Endothelial cell of umbilical vein (primary cell): ENCODE measurements around the gene DPYSL4. TPM values are rescaled to one million over a fixed set of nuclear protein-coding genes. Genes with fewer than 3 reads are reported as not detected.

Experiments used
- BruUV-seq: library from RNA; stranded (reverse); fragments of 400-500 nt; replicated peaks from 2 replicates; lab custom pipeline; 2021; lab: Mats Ljungman, UMichigan
- CTCF ChIA-PET: fragments of 300-600, 350-600 bp; sonication (Branson Sonifier 250); formaldehyde crosslinking; loops from one replicate; lab custom pipeline; 2021; ENCODE audit warnings: antibody characterized with exemption, inconsistent platforms; lab: Charles Lee
- POLR2A ChIA-PET: fragments of 300-600, 350-600 bp; sonication (Branson Sonifier 250); formaldehyde crosslinking; loops from one replicate; lab custom pipeline; 2021; ENCODE audit warnings: antibody characterized with exemption, inconsistent platforms; lab: Charles Lee
- DNase-seq: peaks from one replicate; pipeline ENCODE4 v3.0.0-alpha.2; 2011; ENCODE audit warnings: low read depth, low spot score
- FAIRE-seq: peaks from 2 replicates; lab custom pipeline; 2011; peaks lifted over from hg19 to GRCh38; lab: Jason Lieb, UNC
- H2AFZ ChIP-seq: 2 replicates; pipeline ENCODE4 v1.6.0; 2012; ENCODE audit warnings: low read depth, low read length, control low read depth, inconsistent platforms
- H3K27ac ChIP-seq: 2 replicates; pipeline ENCODE4 v1.5.1; 2011; ENCODE audit warnings: low read depth, mild to moderate bottlenecking, control low read depth, low read length, moderate library complexity; ENCODE audit not compliant: insufficient read depth
- H3K27me3 ChIP-seq, 2 experiments: 2 replicates each; pipeline versions ENCODE4 v1.6.0 to v1.6.1; 2011; ENCODE audit warnings: low read length in 2 of 2, mixed read lengths in 1 of 2; ENCODE audit not compliant: control insufficient read depth in 2 of 2, insufficient read depth in 2 of 2
- H3K36me3 ChIP-seq, 2 experiments: 2 replicates in 1 of 2; 3 replicates in 1 of 2; pipeline ENCODE4 v1.5.1; 2011; ENCODE audit warnings: low read length in 2 of 2, mild to moderate bottlenecking in 1 of 2, moderate library complexity in 1 of 2; ENCODE audit not compliant: control insufficient read depth in 2 of 2, insufficient read depth in 2 of 2; ENCODE audit errors: extremely low read depth in 1 of 2
- H3K4me1 ChIP-seq: 3 replicates; pipeline ENCODE4 v1.5.1; 2011; ENCODE audit warnings: mild to moderate bottlenecking, low read length; ENCODE audit not compliant: control insufficient read depth, insufficient read depth; ENCODE audit errors: extremely low read depth
- H3K4me2 ChIP-seq: 2 replicates; pipeline ENCODE4 v1.6.1; 2011; ENCODE audit warnings: low read length, control low read depth, mixed read lengths; ENCODE audit not compliant: insufficient read depth
- H3K4me3 ChIP-seq, 3 experiments: fragments of 200-600 bp in 1 of 3; sonication (generic), shearing (Covaris generic) in 1 of 3; replicated peaks in 1 of 3; 2 replicates each; pipeline ENCODE4 v1.5.1; 2011 to 2016; ENCODE audit warnings: control low read depth in 3 of 3, low read length in 3 of 3, mild to moderate bottlenecking in 2 of 3, inconsistent platforms in 1 of 3, low read depth in 1 of 3, moderate library complexity in 1 of 3; ENCODE audit not compliant: insufficient read depth in 1 of 3
- H3K79me2 ChIP-seq: 2 replicates; pipeline ENCODE4 v1.6.0; 2012; ENCODE audit warnings: low read length, inconsistent platforms; ENCODE audit not compliant: control insufficient read depth, insufficient read depth
- H3K9ac ChIP-seq: replicated peaks from 2 replicates; pipeline ENCODE3; 2011; ENCODE audit warnings: low read length, control low read depth; ENCODE audit not compliant: insufficient read depth; ENCODE audit errors: extremely low read depth
- H3K9me1 ChIP-seq: replicated peaks from 3 replicates; pipeline ENCODE4 v1.6.0; 2011; ENCODE audit warnings: mild to moderate bottlenecking, low read length; ENCODE audit not compliant: control insufficient read depth, insufficient read depth; ENCODE audit errors: extremely low read depth
- H3K9me3 ChIP-seq: replicated peaks from 2 replicates; pipeline ENCODE4 v1.5.1; 2012; ENCODE audit warnings: low read length, inconsistent platforms; ENCODE audit not compliant: control insufficient read depth, insufficient read depth
- H4K20me1 ChIP-seq: replicated peaks from 2 replicates; pipeline ENCODE3; 2011; ENCODE audit warnings: mild to moderate bottlenecking, low read length; ENCODE audit not compliant: control insufficient read depth, insufficient read depth; ENCODE audit errors: extremely low read depth
- CTCF ChIP-seq, 2 donors: IDR thresholded peaks; 1 replicate in 1 of 2; 2 replicates in 1 of 2; pipeline ENCODE4 v1.5.1; 2011; ENCODE audit warnings: low read length in 2 of 2, mild to moderate bottlenecking in 2 of 2, moderate library complexity in 2 of 2, control low read depth in 1 of 2, inconsistent platforms in 1 of 2, low read depth in 1 of 2; ENCODE audit not compliant: insufficient read depth in 1 of 2; ENCODE audit errors: extremely low read depth in 1 of 2
- EZH2 ChIP-seq: IDR thresholded peaks from 2 replicates; pipeline ENCODE4 v1.6.1; 2012; ENCODE audit warnings: borderline replicate concordance, low read depth, mild to moderate bottlenecking, moderate library complexity, low read length, inconsistent platforms; ENCODE audit not compliant: severe bottlenecking
- GATA2 ChIP-seq: IDR thresholded peaks from 2 replicates; pipeline ENCODE4 v1.7.0; 2011; ENCODE audit warnings: low read depth, mild to moderate bottlenecking, moderate library complexity, mixed read lengths, low read length; ENCODE audit not compliant: insufficient read length, insufficient read depth
- JUN ChIP-seq: IDR thresholded peaks from 2 replicates; pipeline ENCODE4 v1.6.1; 2011; ENCODE audit warnings: borderline replicate concordance, low read depth; ENCODE audit not compliant: insufficient read length, insufficient read depth
- MAX ChIP-seq: IDR thresholded peaks from 2 replicates; pipeline ENCODE4 v1.6.1; 2011; ENCODE audit not compliant: insufficient read depth, insufficient read length
- MYC ChIP-seq: IDR thresholded peaks from one replicate; pipeline ENCODE4 v1.6.1; 2011; ENCODE audit warnings: mild to moderate bottlenecking, low read depth, low read length
- POLR2A ChIP-seq: IDR thresholded peaks from 2 replicates; pipeline ENCODE4 v1.6.1; 2012; ENCODE audit warnings: low read depth, mild to moderate bottlenecking, control low read depth, low read length
- POLR2AphosphoS5 ChIP-seq: IDR thresholded peaks from 2 replicates; pipeline ENCODE4 v1.6.1; 2012; ENCODE audit warnings: low read depth, mild to moderate bottlenecking, control low read depth, low read length, moderate library complexity; ENCODE audit not compliant: insufficient read depth
- dilution Hi-C: fragments of 300-500 bp; cut with MboI; formaldehyde crosslinking; loops from one replicate; pipeline ENCODE4 v1.15.0; 2019; ENCODE audit warnings: low sequenced_read_pairs; ENCODE audit not compliant: extremely low pct_ligation_motif_present
- intact Hi-C: fragments of 100-400 bp; cut with micrococcal nuclease; formaldehyde crosslinking; loops from one replicate; pipeline ENCODE4 v1.10.0; 2022
- polyA plus RNA-seq, 4 experiments: library from polyadenylated mRNA; depleted of rRNA in 3 of 4; stranded (reverse) in 3 of 4; unstranded in 1 of 4; fragments of >200 nt; gene quantifications; 2 replicates each; pipeline versions ENCODE4 v1.2.1 to v1.2.3, GENCODE V29; 2011 to 2012; ENCODE audit warnings: missing spikeins in 1 of 4
- total RNA-seq: library from RNA; stranded (reverse); gene quantifications from 2 replicates; pipeline ENCODE4 v1.2.3, GENCODE V29; 2021

Gene DPYSL4
- total and polyA plus RNA-seq, 2 donors (not counting 3 experiments of a cell fraction or from before 2014, with no cell fraction given), result 27.1 to 60.0 TPM

GRCh38 chr10:132236161-132236560, 49.4 kb downstream of the DPYSL4 start:
- ChIA-PET POLR2A (no interaction called here), CTCF (no interaction called here)
- no peak overlapping the region for H3K27ac ChIP-seq
- FAIRE-seq (no peak), DNase-seq (no peak)
- TF ChIP-seq GATA2, result no peak
- TF ChIP-seq MAX, result no peak
- no peak for TF ChIP-seq EZH2
- TF ChIP-seq CTCF (IDR thresholded peaks at IDR 0.05; ENCODE audit: extremely low read depth in 1 of 2, insufficient read depth in 1 of 2, low read depth in 1 of 2, low read length in 2 of 2), result no peak
- TF ChIP-seq MYC, result no peak
- TF ChIP-seq POLR2AphosphoS5, result no peak
- TF ChIP-seq JUN, result no peak
- no peak for TF ChIP-seq POLR2A
- intact Hi-C loops (no loop called here), dilution Hi-C loops (no loop called here)
- H3K36me3 ChIP-seq, result no peaks in the 10 kb centered on the region
- H3K9me3 ChIP-seq, result no peaks in the 10 kb centered on the region
- BruUV-seq, result no TSS peak
- no peak overlapping the region for H3K4me3 ChIP-seq
- no peaks in the 10 kb centered on the region for H3K9me1 ChIP-seq
- no peaks in the 10 kb centered on the region for H3K27me3 ChIP-seq
- H4K20me1 ChIP-seq, result no peaks in the 10 kb centered on the region
- no peak overlapping the region for H2AFZ ChIP-seq
- H3K79me2 ChIP-seq, result no peaks in the 10 kb centered on the region
- no peak overlapping the region for H3K9ac ChIP-seq
- H3K4me1 ChIP-seq, result no peaks in the 10 kb centered on the region
- no peak overlapping the region for H3K4me2 ChIP-seq
